ENCODE data around the gene IL6ST.

IL6ST gene

DNA sequence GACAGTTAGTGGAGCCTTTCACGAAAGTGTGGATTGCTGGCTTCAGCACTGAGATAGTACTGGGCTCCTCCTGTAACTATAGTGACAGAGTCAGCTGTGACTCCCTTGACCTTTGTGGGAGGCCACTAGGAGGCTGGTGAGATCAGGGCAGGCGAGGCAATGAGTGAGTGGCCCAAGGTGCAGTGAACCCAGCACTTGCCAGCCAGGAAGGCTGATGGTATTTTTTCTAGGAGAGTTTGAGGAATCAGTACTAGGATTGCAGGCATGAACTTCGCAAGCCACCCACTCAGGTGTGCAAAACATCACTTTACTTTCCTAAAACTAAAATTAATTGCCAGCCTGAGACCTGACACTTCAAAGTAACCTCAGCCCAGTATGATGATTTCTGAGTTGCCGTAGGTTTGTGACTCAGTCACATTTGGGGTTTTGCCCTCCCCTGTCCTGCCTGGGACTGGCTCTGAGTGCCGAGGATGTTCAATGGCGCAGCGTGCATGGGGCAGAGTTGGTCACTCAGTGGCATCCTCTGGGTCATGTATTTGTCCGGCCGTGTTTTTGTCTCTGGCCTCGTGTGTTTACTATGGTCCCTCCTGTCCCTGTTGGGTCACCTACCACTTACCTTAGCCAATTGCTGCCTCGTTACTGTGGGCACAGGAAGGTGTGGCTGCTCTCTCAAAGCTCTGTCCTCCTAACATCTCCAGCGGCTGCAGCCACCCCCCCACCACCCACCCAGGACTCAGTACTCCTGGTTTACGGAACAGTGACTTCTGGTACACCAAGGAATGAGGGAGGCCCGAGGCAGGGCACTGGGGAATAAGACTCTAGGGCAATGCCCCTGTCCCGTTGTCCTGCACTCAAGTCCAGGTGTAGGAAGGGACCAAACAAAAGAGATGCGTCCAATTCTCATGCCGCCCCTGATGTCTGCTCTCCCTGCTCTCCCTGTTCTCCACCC, 76.4 kb downstream of the IL6ST start:
- DNase-seq = no peak

DNA sequence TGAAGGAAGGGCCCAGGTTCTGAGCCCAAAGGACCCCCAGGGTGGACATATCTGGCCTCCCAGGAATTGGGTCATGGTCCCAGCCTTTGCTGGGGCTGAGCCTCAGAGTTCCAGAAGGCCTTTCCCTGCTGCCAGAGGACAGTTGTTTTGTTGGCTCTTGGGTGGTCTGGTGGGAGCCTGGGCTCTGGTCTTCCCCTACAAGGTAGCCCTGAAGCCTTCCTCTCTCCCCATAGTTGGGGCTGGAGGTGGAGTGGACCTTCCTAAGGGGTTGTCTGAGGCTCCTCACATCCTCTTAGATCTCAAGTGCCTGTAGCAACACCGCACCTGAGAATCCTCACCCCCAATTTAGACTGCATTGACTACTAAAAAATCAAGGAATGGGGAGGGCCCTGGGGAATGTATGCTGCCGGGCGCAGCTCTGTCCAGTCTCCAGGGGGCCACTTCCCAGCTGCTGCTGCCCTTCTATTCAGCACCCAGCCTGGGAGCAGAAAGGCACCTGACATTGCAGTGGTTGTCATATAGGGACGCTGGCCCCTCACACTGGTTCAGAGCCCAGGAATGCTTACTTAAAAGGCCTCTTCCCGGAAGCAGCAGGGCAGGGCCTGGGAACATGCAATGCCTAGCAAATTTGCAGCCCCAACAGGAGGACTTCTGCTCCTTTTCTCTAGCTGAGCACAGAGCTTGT, 77.2 kb downstream of the IL6ST start:
- DNase-seq = no peak

DNA sequence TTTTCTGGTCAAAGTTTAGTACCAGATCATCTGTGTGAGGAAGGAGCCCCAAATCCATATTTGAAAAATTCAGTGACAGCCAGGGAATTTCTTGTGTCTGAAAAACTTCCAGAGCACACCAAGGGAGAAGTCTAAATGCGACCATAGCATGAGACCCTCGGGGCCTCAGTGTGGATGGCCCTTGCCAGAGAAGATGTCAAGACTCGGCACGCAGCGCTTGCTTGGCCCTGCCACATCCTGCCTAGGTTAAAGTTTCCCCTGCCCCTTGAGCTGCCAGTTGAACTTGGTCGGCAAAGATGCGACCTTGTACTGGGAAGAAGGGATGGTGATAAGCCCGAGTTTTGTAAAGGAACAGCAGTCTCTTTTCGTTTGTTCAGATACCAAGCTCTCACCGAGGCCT, 77.8 kb downstream of the IL6ST start:
- no peak for DNase-seq

DNA sequence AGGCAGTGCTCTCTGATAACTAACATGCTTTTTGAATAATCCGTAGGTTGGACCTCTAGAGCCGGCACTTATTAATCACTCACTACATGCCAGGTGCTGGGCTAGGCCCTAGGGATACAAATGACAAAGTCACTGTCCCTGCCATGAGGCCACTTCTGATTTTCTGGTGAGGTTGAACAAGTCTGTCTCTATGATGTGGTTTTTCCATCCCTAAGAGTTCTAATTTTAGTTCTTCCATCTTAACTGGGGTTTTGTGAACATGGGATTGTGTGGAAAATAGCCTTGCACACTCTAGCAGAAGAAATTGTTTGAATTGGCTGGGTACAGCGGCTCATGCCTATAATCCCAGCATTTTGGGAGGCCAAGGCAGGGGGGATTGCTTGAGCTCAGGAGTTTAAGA, 79.0 kb downstream of the IL6ST start:
- DNase-seq = no peak

DNA sequence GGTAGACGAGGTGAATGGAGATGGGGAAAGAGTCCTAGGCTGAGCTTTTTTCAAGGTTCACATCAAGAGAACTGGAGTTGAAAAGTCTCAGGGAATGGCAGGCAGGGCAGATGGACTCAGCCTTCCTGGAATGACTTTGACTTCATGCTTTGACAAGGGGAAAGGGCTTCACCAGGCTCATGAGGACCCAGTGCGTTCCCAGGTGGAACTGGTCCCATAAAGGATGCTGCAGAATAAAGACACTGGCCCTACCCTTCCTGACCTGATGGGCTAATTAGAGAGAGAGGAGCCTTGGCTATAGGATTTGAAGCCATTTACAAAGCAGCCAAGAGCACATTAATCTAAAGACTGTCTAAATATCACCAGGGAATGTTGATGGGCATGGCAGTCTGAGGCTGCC, 79.8 kb downstream of the IL6ST start:
- no peak for DNase-seq

DNA sequence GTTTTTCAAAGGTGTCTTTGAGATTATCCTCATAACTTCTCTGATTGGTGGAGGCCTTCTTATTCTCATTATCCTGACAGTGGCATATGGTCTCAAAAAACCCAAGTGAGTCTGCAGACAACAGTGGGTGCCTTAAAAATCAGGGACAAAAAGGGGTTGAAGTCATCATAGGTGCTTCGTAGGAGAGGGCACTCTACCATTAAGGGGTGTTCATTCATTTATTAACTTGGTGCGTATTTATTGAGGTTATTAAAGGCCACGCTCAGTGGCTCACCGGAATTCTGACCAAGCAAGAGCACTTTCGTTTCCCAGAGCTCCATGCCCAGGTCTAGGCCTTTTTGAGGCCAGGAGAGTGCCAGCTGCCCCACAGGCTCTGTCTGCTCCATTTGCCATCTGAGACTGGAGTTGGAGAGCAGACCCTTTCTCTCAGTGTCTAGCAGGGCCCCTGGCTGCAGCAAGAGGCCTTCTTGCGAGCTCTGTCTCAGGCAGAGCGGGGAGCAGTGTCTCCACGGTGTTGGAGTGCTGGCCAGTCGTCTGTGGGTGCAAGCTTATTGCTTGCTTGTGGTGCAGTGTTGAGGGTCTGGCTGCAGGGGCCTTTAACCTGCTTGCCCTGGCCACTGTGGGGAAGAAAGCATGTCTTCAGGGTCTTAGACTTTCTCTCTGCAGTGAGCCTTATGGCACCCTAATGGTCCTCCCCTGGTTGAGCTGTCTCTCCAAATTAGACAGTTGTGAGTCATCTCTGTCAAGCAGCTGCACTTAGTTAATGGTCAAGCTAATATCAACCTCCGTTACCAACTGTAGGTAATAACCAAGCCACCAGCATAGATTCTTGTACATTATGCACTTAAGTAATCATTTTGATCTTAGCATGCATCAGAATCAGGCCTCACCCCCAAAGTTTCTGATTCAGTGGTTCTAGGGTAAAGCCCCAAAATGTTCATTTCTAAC, 81.0 kb downstream of the IL6ST start:
- no peak for DNase-seq

DNA sequence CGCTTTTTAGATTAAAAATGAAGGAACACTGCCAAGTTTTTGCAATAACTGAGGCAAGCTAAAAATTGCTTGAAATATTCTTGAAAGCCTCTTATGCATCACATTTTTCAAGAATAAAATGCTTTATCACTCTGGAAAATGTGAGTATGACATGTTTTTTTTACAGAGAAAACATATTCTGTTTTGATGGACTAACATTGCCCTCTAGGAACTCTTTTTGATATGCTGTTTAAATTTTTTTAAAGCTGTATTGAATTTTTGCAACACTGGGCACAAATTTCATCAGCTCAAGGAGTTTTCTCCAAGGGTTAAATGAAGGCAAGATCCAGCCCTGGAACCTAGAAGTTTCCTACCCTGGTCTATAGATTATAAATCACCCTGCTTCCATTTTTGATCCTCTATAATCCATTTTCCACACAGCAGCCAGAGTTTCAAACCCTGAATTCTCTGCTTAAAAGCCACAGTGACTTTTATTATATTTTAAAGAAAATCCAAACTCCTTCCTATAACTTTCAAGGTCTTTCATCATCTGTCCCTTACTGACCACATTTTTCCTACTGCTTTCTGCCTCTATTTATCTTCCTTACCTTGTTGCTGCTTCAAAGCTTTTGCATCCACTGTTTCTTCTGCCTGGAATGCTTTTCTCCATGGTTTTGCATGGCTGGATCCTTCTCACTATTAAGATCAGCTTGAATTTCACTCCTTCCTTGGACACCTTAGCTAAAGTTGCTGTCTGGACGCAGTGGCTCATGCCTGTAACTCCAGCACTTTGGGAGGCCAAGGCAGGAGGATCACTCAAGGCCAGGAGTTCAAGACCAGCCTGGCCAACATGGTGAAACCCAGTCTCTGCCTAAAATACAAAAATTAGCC, 82.7 kb downstream of the IL6ST start:
- no peak for DNase-seq

DNA sequence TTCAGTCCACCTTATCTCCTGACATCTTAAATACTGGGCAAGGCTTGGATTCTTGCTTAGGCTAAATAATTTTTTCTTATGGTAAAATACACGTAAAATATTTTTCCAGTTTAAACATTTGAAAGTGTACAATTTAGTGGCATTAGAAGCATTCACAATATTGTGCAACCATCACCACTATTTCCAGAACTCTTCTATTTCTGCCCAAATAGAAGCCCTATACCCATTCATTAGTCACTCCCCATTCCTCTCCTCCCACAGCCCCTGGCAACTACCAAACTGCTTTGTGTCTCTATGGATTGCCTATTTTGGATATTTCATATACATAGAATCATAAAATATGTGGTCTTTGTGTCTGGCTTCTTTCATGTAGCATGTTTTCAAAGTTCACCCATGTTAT, 86.0 kb downstream of the IL6ST start:
- DNase-seq = no peak

DNA sequence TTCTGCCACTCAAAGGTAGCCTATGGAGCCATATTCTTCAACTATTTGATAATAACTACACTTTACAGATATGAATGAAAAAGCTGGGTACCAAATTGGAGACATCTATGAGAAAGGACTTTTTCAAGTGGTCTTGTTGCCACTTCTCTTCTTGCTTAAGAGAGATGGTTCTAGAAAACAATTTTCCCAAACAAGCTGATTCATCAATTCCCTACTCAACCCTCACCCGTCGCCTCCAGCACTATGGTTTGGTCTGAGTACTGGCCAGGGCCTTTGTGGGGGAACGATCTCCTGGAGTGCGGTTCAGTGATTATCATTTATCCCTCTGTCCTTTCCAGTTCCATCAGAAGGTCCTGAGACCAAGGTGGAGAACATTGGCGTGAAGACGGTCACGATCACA, 86.8 kb downstream of the IL6ST start:
- DNase-seq = no peak

DNA sequence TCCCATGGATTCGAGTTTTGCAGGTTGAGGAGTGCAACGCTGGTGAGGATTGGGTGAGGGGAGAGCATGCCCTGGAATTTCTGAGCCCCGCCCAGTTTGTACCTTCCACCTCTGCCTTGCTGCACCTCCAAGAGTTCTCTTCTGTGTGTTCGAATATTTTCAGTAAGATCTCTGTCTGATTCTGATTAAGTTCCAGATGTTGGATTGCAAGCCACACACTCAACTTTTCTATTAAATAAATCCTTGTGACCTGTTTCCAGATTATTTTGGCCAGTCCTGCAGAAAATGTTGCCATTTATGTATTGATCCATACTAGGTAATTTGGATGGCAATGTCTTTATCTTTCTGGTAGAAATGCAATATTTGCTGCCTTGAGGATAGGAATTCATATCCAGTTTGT, 89.5 kb downstream of the IL6ST start:
- no peak for DNase-seq

DNA sequence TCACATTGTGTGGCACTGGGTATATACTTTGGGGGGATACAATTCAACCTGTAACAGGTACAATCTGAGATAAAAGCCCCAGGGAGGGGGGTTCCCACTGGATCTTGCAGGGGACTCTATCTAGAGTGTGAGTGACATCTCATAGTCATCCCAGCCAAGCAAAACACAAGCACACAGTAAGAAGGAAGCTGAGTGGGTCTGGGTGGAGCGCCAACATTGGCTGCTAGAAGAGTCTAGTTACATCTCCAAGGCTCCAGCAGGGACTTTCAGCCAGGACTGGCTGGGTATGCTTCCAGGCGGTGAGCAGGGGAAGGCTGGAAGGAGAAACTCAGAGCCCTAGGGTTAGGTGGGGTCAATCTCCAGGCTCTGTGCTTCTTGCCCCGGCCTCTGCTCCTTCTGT, 90.6 kb downstream of the IL6ST start:
- peak in 8 of 14 donors; percentile 18 to 46 (median 32) for DNase-seq

DNA sequence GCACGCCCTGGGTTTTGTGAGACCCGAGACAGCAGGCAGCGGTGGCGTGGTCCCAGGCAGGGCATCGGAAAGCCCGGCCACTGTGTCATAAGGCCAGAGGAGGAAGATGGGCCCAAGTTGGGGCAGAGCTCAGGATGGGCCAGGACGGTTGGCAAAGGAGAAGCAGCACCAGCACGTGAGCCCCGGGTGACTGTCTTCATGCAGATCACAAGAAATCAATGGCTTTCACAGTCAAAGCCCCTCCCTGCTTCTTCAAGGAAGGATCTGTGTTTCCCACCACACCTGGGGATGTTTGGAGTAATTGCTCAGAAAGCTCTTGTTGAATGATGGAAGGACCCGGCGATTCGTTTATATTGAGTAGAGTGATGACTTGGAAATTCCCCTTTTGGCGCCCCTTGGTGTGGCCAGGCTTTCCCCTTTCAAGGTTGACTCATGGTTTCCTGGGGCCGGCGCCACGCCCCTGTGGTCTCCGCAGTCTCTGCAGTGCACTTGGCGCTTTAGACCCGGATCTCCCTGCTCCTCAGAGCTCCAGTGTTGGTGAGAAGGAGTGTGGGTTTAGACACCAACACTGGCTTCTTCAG, 91.6 kb downstream of the IL6ST start:
- DNase-seq = no peak

DNA sequence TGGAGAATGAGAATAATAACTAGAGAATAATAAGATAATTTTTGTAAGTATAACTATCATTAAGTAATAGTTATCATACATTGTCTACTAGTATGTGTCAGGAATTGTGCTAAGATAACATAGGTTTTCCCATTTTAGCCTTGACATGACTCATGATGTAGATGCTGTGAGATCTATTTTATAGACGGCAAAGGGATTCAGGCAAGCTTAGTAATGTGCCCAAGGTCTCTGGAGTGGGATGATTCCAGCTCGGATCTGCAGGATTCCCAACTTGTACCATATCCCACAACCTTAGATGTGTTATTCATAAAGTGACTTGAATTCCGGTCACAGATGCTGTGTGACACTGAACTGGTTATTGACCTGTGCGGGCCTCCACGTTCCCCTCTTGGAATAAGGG, 92.1 kb downstream of the IL6ST start:
- DNase-seq = no peak

DNA sequence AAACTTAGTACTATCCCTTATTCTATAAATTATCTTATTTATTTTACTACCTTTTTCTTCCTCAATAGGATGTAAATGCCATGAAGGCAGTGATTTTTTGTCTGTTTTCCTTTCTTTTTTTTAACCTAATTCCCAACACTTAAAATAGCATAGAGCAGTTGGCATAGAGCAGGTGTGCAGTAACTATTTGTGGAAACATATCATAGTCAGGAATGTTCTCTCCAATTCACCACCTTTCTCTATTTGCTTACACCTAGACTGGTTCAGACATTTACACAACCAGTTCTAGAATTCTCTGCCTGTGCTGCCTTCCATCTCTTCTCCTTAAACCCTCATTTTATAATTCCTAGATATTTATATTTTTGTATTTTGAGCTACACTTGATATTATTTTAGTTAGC, 94.0 kb downstream of the IL6ST start:
- peak in 1 of 14 donors; percentile 78 for DNase-seq

DNA sequence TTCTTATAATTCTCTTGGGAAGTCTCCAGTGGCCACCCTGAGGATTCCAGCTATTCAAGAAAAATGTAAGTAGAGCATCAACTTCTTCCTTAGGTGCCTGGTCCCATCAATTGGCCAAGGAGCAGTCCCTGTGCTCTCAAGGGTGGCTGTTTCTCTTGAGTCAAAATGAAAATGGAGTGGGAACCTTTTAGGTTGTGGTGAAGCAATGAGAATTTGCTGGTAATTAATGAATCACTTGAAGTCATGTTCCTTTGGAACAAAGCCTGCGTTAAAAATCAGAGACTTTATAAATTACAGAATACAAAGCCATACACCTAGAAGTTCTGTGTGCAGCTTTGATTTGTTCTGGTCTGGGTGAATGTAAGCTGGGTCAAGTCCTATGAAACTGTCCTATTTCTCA, 94.7 kb downstream of the IL6ST start:
- no peak for DNase-seq

DNA sequence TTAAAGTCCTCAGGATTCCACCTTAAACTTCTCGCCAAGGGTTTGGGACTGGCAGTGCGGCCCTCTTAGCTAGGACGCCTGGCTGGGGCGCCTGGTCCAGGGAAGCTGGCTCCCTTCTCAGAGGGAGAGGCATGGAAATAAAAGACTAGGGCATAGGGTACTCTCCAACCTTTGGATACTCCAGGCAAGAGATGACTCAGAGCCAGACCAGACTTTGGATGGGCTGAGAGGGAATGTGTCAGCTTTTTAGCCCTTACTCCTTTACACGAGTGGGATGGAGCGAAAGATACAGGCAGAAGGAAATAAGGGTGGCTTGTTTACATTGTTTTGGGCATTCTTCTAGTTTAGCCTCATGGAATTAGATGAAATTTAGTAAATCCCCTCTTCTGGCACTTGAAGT, 95.4 kb downstream of the IL6ST start:
- no peak for DNase-seq

DNA sequence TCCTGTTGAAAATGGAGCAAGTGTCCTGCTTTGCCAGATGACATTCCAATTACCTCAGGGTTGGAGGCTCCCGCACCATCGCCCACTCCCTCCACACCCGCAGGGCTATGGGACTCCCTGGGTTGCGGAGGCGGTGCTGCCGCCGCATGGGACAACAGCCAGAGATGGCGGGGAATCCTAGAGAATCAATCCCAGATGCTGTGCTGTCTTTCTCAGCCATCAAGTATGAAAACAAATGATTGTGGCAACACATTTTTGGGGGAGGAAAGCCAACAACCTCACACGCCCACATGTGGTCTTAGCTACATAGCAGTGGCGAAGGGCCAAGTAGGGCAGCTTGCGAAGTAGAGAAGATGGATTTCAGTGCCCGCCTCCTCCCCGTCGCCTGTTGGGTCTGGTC, 96.9 kb downstream of the IL6ST start:
- DNase-seq = peak in 1 of 14 donors; percentile 64

DNA sequence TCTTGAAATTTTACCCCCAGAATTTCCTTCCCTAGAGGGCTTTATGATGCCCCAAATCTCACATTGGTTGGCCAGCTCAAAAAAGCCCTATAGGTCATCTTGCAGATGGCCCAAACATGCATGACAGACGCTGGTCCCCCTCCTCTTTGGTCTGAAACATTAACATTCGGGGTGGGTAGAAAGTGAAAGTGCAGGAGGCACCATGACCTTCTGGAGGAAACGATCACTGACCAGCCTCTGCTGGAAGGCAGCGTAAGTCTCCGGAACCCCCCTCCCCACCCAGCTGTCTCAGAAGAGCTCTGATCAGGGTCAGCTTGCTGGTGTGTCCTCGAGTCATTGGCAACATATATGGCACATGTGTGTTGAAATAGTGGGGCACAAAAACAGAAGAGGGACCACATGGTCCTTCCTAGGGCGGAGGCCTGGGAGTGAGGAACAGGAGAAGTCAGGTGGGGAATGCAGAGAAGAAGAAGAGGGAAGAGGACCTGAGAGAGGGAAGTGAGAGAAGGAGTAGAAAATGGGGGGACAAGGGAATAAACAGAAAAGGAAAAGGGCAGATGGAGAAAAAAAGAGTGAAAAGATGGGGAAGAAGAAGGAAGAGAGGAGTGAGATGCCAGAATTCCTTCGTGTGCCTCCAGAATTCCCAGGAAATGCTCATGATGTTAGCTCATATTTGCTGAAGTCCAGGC, 97.4 kb downstream of the IL6ST start:
- DNase-seq = no peak

DNA sequence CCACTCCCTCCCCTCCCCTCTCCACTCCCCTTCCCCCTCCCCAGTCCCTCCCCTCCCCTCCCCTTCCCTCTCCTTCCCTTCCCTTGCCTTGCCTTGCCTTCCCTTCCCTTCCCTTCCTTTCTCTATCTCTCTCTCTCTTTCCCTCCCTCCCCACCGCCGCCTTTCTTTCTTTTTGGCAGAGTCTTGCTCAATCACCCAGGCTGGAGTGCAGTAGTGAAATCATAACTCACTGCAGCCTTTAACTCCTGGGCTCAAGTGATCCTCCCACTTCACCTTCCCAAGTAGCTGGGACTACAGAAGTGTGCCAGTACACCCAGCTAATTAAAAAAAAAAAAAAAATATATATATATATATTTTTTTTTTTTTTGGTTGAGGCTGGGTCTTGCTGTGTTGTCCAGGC, 98.1 kb downstream of the IL6ST start:
- DNase-seq = no peak

DNA sequence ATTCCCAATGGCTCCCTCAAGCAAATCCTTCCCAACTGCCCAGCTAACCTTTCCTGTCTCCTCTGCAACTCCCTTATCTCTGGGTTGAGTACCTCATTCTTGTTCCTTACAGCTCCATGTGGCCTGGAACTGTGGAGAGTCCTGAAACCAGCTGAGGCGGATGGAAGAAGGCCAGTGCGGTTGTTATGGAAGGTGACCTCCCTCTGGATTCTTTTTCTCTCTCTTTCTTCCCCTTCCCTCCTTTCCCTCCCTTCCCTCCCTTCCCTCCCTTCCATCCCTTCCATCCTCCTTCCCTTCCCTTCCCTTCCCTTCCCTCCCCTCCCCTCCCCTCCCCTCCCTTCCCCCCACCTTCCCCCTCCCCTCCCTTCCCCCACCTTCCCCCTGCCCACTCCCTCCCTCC, 98.5 kb downstream of the IL6ST start:
- DNase-seq = no peak

DNA sequence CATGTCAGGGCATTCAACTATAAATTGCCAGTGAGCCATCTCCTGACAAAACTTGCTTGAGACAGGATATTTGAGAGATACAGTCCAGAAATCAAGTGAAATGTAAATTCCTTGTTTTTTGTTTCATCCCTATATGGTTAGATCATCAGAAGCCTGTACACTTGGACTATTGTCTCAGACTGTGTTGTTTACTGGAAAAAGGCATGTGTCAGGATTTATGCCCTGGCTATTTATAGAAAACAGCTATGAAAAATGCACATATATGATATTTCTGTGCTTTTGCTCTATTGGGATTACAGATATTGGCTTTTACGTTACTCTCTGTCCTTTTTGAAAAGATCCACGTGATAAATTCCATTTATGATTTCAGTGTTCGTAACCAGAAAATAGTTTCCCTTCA, 99.4 kb downstream of the IL6ST start:
- no peak for DNase-seq

Measured in C1 segment of cervical spinal cord (tissue), 14 donors.